SU-DHL-6 (cell line): ENCODE measurements around the gene IQCE.
A peak's percentile ranks its signal among the peaks of the same experiment; 100 is the strongest.

Source experiments
- H2AFZ ChIP-seq: fragments of 200-600 bp; sonication (generic); 2 replicates; pipeline ENCODE4 v1.6.1; 2014; ENCODE audit warnings: low read depth, mild to moderate bottlenecking, moderate library complexity, mixed read lengths, antibody characterized with exemption, low read length; ENCODE audit not compliant: severe bottlenecking
- H3F3A ChIP-seq: fragments of 200-600 bp; shearing (Covaris generic); 2 replicates; pipeline ENCODE4 v1.6.0; 2016; ENCODE audit warnings: antibody characterized with exemption, mild to moderate bottlenecking; ENCODE audit not compliant: insufficient read depth
- H3K27ac ChIP-seq: fragments of 200-600 bp; sonication (generic); 2 replicates; pipeline ENCODE4 v1.5.1; 2016; ENCODE audit warnings: low read depth, mild to moderate bottlenecking, low read length, moderate library complexity, mixed read lengths
- H3K27me3 ChIP-seq: fragments of 200-600 bp; sonication (generic), shearing (Covaris generic); 2 replicates; pipeline ENCODE4 v1.6.0; 2014; ENCODE audit warnings: mild to moderate bottlenecking, low read length
- H3K36me3 ChIP-seq: fragments of 200-600 bp; sonication (generic); 2 replicates; pipeline ENCODE4 v1.6.1; 2014; ENCODE audit warnings: mild to moderate bottlenecking, low read length, mixed read lengths
- H3K4me2 ChIP-seq: fragments of 300-600, 200-600 bp; shearing (Covaris generic), sonication (generic); 2 replicates; pipeline ENCODE4 v1.6.0; 2014; ENCODE audit warnings: low read length, low read depth, mild to moderate bottlenecking; ENCODE audit not compliant: poor library complexity, severe bottlenecking
- H3K4me3 ChIP-seq: fragments of 200-600 bp; sonication (generic); 2 replicates; pipeline ENCODE4 v1.5.1; 2014; ENCODE audit warnings: antibody characterized with exemption, low read length, mild to moderate bottlenecking, mixed read lengths; ENCODE audit not compliant: insufficient read depth, poor library complexity, severe bottlenecking
- H3K79me2 ChIP-seq: fragments of 200-600 bp; sonication (generic); 2 replicates; pipeline ENCODE4 v1.6.1; 2014; ENCODE audit warnings: mild to moderate bottlenecking, low read length, moderate library complexity; ENCODE audit not compliant: insufficient read depth
- H3K9ac ChIP-seq: fragments of 200-600 bp; sonication (generic); 2 replicates; pipeline ENCODE4 v1.7.0; 2014; ENCODE audit warnings: mild to moderate bottlenecking, low read length
- H3K9me2 ChIP-seq: fragments of 200-600 bp; sonication (generic); replicated peaks from 2 replicates; pipeline ENCODE4 v1.6.1; 2014; ENCODE audit warnings: low read length; ENCODE audit not compliant: insufficient read depth
- H3K9me3 ChIP-seq: fragments of 200-600 bp; sonication (generic); 2 replicates; pipeline ENCODE4 v1.6.1; 2014; ENCODE audit warnings: low read length, mixed read lengths; ENCODE audit not compliant: insufficient read depth
- H4K20me1 ChIP-seq: fragments of 200-600 bp; sonication (generic); 2 replicates; pipeline ENCODE4 v1.6.1; 2014; ENCODE audit warnings: low read depth, mild to moderate bottlenecking, antibody characterized with exemption, low read length, moderate library complexity, mixed read lengths
- CTCF ChIP-seq: fragments of 200-600 bp; sonication (generic); IDR thresholded peaks from one replicate; pipeline ENCODE4 v1.5.1; 2017; ENCODE audit warnings: antibody characterized with exemption, mild to moderate bottlenecking, low read length, moderate library complexity; ENCODE audit not compliant: insufficient read depth, poor library complexity, severe bottlenecking
- EZH2phosphoT487 ChIP-seq: fragments of 200-600 bp; sonication (generic), shearing (Covaris generic); conservative IDR thresholded peaks from 2 replicates; pipeline ENCODE4 v1.6.1; 2018; ENCODE audit warnings: mild to moderate bottlenecking, antibody characterized with exemption, low read length, moderate library complexity, mixed read lengths

IQCE gene

DNA sequence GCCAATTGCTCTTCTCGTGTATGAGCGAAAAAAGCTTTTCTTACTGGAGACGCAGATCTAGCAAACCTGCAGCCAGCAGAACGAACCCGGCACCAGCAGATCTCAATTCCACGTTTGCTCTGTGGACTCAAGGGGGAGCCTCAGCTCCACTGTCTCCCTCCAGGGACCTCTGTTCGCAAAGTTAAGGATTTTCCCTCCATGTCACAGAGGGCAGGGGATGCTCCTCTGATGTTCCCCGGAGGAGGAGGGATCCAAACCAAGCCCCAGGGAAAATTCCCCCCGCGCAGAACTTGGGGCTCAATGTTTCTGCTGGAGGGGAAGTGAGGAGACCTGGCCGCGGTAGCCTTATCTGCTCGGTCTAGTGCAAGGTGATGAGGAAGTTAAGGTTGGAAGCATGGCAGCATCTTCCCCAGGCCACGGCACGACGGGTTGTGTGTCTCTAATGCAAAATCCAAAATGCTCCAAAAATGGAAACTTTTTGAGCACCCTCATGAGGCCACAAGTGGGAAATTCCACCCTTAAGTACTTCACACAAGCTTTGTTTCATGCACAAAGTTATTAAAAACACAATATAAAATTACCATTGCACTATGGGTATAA is 9.0 kb downstream of the IQCE start:
- no peaks in the 10 kb centered on the region for H3K36me3 ChIP-seq
- H3K27ac ChIP-seq = no peak overlapping the region
- no peak overlapping the region for H3K9ac ChIP-seq
- H3F3A ChIP-seq = no peaks in the 10 kb centered on the region
- no peaks in the 10 kb centered on the region for H4K20me1 ChIP-seq
- H3K27me3 ChIP-seq = no peaks in the 10 kb centered on the region
- H3K9me2 ChIP-seq = no peaks in the 10 kb centered on the region
- no peaks in the 10 kb centered on the region for H3K9me3 ChIP-seq
- peak; percentile 46 for TF ChIP-seq CTCF
- no peak for TF ChIP-seq EZH2phosphoT487
- no peak overlapping the region for H3K4me2 ChIP-seq
- no peak overlapping the region for H3K4me3 ChIP-seq
- H2AFZ ChIP-seq = no peak overlapping the region
- no peaks in the 10 kb centered on the region for H3K79me2 ChIP-seq

- H4K20me1 ChIP-seq = no peaks in the 10 kb centered on the region
- no peak overlapping the region for H3K9ac ChIP-seq
- H3K79me2 ChIP-seq = no peaks in the 10 kb centered on the region
- H3K9me3 ChIP-seq = no peaks in the 10 kb centered on the region
- no peaks in the 10 kb centered on the region for H3K36me3 ChIP-seq
- no peak overlapping the region for H2AFZ ChIP-seq
- no peaks in the 10 kb centered on the region for H3K9me2 ChIP-seq
- no peaks in the 10 kb centered on the region for H3F3A ChIP-seq
- H3K27me3 ChIP-seq = no peaks in the 10 kb centered on the region
- H3K4me3 ChIP-seq = no peak overlapping the region
- H3K27ac ChIP-seq = no peak overlapping the region
- TF ChIP-seq CTCF (no peak), EZH2phosphoT487 (no peak)
- no peak overlapping the region for H3K4me2 ChIP-seq
Measured at GRCh38 chr7:2568521-2569223, 9.9 kb downstream of the IQCE start.

DNA sequence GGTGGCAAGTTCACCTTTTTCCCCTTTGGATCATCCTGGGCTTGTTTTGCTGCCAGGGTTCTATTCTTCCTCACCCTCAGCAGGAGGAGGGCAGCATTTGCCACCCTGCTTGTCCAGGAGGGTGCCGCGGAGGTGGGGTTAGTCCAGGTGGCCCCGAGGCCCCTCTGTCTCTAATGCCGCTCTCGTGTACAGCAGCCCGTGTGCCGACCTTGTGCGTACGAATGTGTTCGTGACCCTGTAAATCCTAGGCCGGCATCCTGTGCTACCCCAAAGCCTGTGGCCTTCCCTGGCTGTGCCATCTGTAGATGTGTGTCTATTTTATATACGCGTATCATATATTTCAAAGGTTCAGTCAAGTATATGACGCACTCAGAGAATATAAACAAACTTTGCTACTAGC is 10.6 kb downstream of the IQCE start:
- no peaks in the 10 kb centered on the region for H3K79me2 ChIP-seq
- no peaks in the 10 kb centered on the region for H3K36me3 ChIP-seq
- no peaks in the 10 kb centered on the region for H3F3A ChIP-seq
- no peak overlapping the region for H3K4me2 ChIP-seq
- no peaks in the 10 kb centered on the region for H3K9me3 ChIP-seq
- H3K9me2 ChIP-seq = no peaks in the 10 kb centered on the region
- no peak overlapping the region for H3K4me3 ChIP-seq
- H3K27me3 ChIP-seq = no peaks in the 10 kb centered on the region
- no peak overlapping the region for H3K27ac ChIP-seq
- TF ChIP-seq EZH2phosphoT487 (no peak), CTCF (no peak)
- H3K9ac ChIP-seq = no peak overlapping the region
- no peaks in the 10 kb centered on the region for H4K20me1 ChIP-seq
- H2AFZ ChIP-seq = no peak overlapping the region
